ENCODE measurements around the gene COL4A2. TPM values are rescaled to one million over a fixed set of nuclear protein-coding genes. Genes with fewer than 3 reads are reported as not detected.

The COL4A2 gene
- total RNA-seq, 2 donors from 2014 or later, result 999 to 1,135 TPM

DNA sequence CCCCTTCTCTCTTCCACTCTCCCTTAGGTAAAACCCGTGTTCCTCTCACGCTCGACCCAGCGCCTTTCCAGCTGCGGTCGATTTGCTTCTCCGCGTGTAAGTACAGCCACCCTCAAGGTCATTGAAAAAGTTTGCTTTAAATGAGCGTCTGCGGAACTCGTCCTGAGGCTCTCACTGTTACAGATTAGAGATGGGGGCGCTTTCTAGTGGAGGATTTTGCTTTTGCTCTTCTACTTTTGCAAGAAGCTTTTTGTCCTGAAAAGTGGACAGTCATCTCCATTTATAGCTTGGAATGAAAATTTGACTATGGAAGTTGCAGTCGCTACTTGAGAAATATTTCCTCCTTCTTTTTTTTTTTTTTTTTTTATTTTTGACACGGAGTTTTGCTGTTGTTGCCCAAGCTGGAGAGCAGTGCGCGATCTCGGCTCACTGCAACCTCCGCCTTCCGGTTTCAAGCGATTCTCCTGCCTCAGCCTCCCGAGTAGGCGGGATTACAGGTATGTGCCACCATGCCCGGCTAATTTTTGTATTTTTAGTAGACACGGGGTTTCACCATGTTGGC, 255.0 kb downstream of the COL4A2 start:
- no peaks in the 10 kb centered on the region for H3K9me3 ChIP-seq
- ATAC-seq (ENCODE audit: insufficient number of reproducible peaks, low FRiP score, low read depth), result no peak
- DNase-seq (ENCODE audit: low spot score), result no peak
- H3K27me3 ChIP-seq (replicated peaks; ENCODE audit: insufficient read depth), result no peaks in the 10 kb centered on the region
- TF ChIP-seq, protein P1, sequence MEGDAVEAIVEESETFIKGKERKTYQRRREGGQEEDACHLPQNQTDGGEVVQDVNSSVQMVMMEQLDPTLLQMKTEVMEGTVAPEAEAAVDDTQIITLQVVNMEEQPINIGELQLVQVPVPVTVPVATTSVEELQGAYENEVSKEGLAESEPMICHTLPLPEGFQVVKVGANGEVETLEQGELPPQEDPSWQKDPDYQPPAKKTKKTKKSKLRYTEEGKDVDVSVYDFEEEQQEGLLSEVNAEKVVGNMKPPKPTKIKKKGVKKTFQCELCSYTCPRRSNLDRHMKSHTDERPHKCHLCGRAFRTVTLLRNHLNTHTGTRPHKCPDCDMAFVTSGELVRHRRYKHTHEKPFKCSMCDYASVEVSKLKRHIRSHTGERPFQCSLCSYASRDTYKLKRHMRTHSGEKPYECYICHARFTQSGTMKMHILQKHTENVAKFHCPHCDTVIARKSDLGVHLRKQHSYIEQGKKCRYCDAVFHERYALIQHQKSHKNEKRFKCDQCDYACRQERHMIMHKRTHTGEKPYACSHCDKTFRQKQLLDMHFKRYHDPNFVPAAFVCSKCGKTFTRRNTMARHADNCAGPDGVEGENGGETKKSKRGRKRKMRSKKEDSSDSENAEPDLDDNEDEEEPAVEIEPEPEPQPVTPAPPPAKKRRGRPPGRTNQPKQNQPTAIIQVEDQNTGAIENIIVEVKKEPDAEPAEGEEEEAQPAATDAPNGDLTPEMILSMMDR (IDR thresholded peaks at IDR 0.05), result no peak
- peak overlapping the region; percentile 81 to 90 for H3K27ac ChIP-seq
- H3K36me3 ChIP-seq, result no peaks in the 10 kb centered on the region
- peaks cover 7 to 49% of the 10 kb centered on the region in 2 donors for H3K4me1 ChIP-seq (ENCODE audit: control insufficient read depth in 1 of 2, low read depth in 2 of 2)
- H3K4me3 ChIP-seq, result peak overlapping the region; percentile 88

Other genes with a start within 250 kb of the COL4A2 start
- gene COL4A1, start 127 bp upstream of the COL4A2 start, total RNA-seq, result 100 to 1,000 TPM; 505 to 852 TPM